SJSA1 (cell line): Measurements from ENCODE around the gene SNRK. TPM values are rescaled to one million over a fixed set of nuclear protein-coding genes. Genes with fewer than 3 reads are reported as not detected.
"Not testable (repeated sequence)": the region's sequence is repeated elsewhere in the genome, so short reads cannot be mapped to it uniquely, and the experiment has no call there.

Experiments
- DNase-seq, 2 experiments: peaks; one replicate each; pipeline ENCODE4 v3.0.0-alpha.2; 2015 to 2020; ENCODE audit warnings: low spot score in 2 of 2, low read depth in 1 of 2
- H3K27ac ChIP-seq: fragments of 250-450 bp; sonication (Bioruptor Pico); 2 replicates; pipeline ENCODE4 v1.5.1; 2020; ENCODE audit warnings: mild to moderate bottlenecking, moderate library complexity
- H3K27me3 ChIP-seq: fragments of 250-450 bp; sonication (Bioruptor Pico); replicated peaks from 2 replicates; pipeline ENCODE4 v1.5.1; 2020; ENCODE audit warnings: mild to moderate bottlenecking, moderate library complexity
- H3K36me3 ChIP-seq: fragments of 250-450 bp; sonication (Bioruptor Pico); 2 replicates; pipeline ENCODE4 v1.5.1; 2020; ENCODE audit warnings: mild to moderate bottlenecking
- H3K4me1 ChIP-seq: fragments of 250-450 bp; sonication (Bioruptor Pico); replicated peaks from 2 replicates; pipeline ENCODE4 v1.6.1; 2021; ENCODE audit warnings: mild to moderate bottlenecking
- H3K4me3 ChIP-seq: fragments of 250-450 bp; sonication (Bioruptor Pico); 2 replicates; pipeline ENCODE4 v1.5.1; 2020; ENCODE audit warnings: mild to moderate bottlenecking
- H3K9me3 ChIP-seq: fragments of 250-450 bp; sonication (Bioruptor Pico); replicated peaks from 2 replicates; pipeline ENCODE4 v1.5.1; 2020; ENCODE audit warnings: mild to moderate bottlenecking
- total RNA-seq: library from RNA; depleted of rRNA; stranded (reverse); fragments of >200 nt; shearing (Covaris generic); gene quantifications from 2 replicates; pipeline ENCODE4 v1.2.3, GENCODE V29; 2014

SNRK gene
- total RNA-seq, 1 experiment from 2014 or later: 14.8 TPM

GRCh38 chr3:43348852-43349574 is 62.7 kb downstream of the SNRK start:
- Histone ChIP-seq H3K4me1 (no peaks in the 10 kb centered on the region), H3K27ac (no peak overlapping the region), H3K27me3 (no peaks in the 10 kb centered on the region), H3K9me3 (peaks cover 3% of the 10 kb centered on the region; the same call in 1 of the 2 replicates), H3K36me3 (peaks cover 35% of the 10 kb centered on the region), H3K4me3 (no peak overlapping the region)
- no peak for DNase-seq

DNA sequence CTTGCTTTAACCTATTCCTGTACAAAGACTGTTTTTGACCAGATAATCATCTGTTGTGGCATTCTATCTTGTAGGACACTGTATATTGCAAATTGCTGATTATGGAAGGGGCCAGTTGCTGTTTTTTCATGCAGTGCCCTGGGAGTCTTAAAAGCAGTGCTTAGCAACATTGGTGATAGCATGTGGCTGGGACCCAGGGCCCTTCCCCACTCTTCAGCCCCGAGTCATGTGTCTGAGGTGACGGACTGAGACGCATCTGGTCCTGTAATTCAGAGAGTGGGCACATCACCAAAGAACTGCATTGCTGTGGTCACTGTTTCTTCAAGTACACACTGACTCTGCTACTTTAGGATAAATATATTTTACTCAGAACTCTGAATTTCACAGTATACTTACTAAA is 63.4 kb downstream of the SNRK start:
- no peak overlapping the region for H3K4me3 ChIP-seq
- no peak overlapping the region for H3K27ac ChIP-seq
- H3K27me3 ChIP-seq: no peaks in the 10 kb centered on the region
- H3K4me1 ChIP-seq: no peaks in the 10 kb centered on the region
- peaks cover 35% of the 10 kb centered on the region for H3K36me3 ChIP-seq
- DNase-seq: no peak
- peaks cover 3% of the 10 kb centered on the region; the same call in 1 of the 2 replicates for H3K9me3 ChIP-seq

DNA sequence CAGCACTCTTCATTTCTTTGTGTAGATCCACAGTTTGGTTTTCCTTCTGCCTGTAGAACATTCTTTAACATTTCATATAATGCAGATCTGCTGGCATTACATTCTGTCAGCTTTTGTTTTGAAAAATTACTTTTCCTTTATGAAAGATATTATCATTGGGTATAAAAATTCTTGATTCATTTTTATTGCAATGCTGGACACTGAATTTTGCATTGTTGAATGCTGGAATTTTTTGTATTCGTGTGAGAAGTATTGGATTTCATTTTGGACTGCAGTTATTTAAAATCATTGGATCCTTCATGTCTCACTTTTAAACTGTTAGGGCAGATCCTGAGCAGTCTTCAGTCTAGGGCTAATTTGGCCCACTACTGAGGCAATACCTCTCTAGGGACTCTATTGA is 67.1 kb downstream of the SNRK start:
- DNase-seq: no peak
- Histone ChIP-seq H3K27ac (no peak overlapping the region), H3K27me3 (no peaks in the 10 kb centered on the region), H3K9me3 (peaks cover 3% of the 10 kb centered on the region), H3K36me3 (peaks cover 19% of the 10 kb centered on the region), H3K4me1 (no peaks in the 10 kb centered on the region), H3K4me3 (no peak overlapping the region)

- H3K27ac ChIP-seq: no peak overlapping the region
- peaks cover 3% of the 10 kb centered on the region for H3K9me3 ChIP-seq
- H3K27me3 ChIP-seq: no peaks in the 10 kb centered on the region
- no peak overlapping the region for H3K4me3 ChIP-seq
- peaks cover 12% of the 10 kb centered on the region for H3K36me3 ChIP-seq
- DNase-seq: no peak
- no peaks in the 10 kb centered on the region for H3K4me1 ChIP-seq
These were observed 67.8 kb downstream of the SNRK start for GRCh38 chr3:43353923-43354670.

DNA sequence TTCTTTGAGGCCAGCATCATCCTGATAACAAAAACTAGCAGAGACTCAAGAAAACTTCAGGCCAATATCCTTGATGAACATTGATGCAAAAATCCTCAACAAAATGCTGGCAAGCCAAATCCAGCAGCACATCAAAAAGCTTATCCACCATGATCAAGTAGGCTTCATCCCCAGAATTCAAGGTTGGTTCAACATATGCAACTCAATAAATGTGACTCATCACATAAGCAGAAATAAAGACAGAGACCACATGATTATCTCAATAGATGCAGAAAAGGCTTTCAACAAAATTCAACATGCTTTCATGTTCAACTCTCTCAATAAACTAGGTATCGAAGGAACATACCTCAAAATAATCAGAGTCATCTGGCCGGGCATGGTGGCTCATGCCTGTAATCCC is 69.7 kb downstream of the SNRK start:
- not testable (repeated sequence) for H3K4me1 ChIP-seq, H3K4me3 ChIP-seq, H3K27ac ChIP-seq, H3K9me3 ChIP-seq, H3K27me3 ChIP-seq, DNase-seq, H3K36me3 ChIP-seq

DNA sequence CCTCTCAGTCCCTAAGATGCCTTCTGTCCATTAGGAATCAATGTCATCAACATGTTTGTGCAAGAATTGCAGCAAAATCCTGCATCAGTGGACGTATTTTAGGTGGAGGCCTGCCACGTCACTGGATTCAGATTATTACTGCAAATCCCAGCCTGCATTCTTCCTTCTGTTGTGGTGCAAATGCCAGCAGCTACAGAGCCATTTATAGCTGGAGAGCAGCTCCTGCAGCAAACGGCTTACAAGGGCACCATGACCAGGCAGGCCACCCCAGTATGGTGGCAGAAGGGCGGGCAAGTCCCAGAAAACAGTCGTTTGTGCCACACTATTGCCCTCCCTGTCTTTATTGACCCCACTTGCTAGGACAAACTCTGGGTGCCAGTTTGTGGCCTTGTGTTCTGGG is 74.7 kb downstream of the SNRK start:
- Histone ChIP-seq H3K27ac (no peak overlapping the region), H3K27me3 (no peaks in the 10 kb centered on the region), H3K4me1 (no peaks in the 10 kb centered on the region), H3K4me3 (no peak overlapping the region), H3K9me3 (no peaks in the 10 kb centered on the region; the same call in 1 of the 2 replicates), H3K36me3 (no peaks in the 10 kb centered on the region)
- DNase-seq: no peak

DNA sequence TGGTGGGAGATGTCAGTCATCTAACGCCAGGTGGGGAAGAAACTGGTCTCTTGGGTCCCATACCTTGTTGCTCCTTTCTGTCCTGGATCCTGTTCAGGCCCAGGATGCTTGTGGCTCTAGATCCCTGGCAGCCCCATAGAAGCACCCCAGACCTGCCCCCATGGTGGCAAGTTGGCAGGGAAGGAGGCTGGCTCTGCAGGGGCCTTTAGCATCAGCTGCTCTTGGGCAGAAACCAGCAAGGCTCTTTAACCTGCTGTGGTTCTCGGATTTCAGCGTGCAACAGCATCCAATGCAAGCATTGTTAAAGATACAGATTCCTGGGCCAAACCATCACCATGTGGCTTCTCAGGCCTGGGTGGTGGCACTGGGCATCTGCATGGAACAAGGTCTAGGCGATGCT is 75.8 kb downstream of the SNRK start:
- Histone ChIP-seq H3K9me3 (no peaks in the 10 kb centered on the region), H3K27me3 (no peaks in the 10 kb centered on the region), H3K4me1 (no peaks in the 10 kb centered on the region), H3K27ac (no peak overlapping the region), H3K36me3 (no peaks in the 10 kb centered on the region), H3K4me3 (no peak overlapping the region)
- DNase-seq: no peak

DNA sequence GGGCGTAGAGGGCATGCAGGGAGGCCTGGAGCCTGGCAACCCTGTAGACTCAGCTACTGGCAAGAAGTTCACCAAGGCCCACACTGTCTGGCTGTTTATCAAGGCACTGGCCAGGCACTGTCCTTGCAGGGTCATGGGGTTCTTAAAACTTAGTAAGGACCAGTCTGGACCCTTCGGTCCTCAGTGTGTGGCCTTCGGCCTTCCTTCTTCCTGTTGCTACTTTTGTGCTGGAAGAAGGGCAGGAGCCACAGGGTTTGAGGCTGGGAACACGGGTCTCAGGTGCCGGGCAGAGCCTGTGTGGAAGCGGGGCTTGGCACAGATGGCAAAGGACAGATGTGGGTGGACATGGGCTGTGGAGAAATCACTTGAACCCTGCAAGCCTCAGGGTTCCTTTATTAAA is 76.6 kb downstream of the SNRK start:
- Histone ChIP-seq H3K4me1 (no peaks in the 10 kb centered on the region), H3K4me3 (no peak overlapping the region), H3K27me3 (no peaks in the 10 kb centered on the region), H3K27ac (no peak overlapping the region), H3K36me3 (no peaks in the 10 kb centered on the region), H3K9me3 (no peaks in the 10 kb centered on the region)
- no peak for DNase-seq

DNA sequence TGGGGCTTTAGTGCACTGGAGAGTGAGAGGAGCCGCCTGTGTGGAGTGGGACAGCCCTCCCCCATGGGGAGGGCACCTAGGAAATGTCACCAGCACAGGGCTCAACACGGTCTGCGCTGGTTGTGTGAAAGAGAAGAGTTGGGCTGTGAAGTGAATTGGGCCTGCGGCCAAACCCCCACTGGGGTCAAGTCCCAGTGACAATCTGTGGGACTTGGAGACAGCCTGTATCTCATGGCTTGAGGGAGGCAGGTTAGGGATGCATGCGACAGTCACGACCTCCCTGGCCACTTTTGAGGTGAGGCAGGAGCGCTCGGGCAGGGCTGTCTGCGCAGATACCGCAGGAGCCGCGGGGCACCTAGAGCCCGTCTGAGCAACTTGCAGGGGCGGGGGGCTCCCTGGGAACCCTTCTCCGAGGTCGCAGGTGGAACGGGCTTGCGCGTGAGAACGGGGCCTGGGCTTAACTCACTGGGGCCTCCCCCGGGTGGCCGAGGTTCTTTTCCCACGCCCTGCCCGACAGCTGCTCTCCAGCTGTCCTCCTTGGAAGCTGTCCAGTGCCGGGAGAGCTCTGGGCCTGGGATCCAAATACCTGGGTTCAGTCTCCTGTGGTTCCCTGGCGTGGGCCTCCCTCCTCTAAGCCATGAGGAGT is 77.4 kb downstream of the SNRK start:
- H3K4me3 ChIP-seq: no peak overlapping the region
- DNase-seq: no peak
- H3K27ac ChIP-seq: no peak overlapping the region
- no peaks in the 10 kb centered on the region for H3K27me3 ChIP-seq
- H3K9me3 ChIP-seq: no peaks in the 10 kb centered on the region
- no peaks in the 10 kb centered on the region for H3K36me3 ChIP-seq
- H3K4me1 ChIP-seq: no peaks in the 10 kb centered on the region

DNA sequence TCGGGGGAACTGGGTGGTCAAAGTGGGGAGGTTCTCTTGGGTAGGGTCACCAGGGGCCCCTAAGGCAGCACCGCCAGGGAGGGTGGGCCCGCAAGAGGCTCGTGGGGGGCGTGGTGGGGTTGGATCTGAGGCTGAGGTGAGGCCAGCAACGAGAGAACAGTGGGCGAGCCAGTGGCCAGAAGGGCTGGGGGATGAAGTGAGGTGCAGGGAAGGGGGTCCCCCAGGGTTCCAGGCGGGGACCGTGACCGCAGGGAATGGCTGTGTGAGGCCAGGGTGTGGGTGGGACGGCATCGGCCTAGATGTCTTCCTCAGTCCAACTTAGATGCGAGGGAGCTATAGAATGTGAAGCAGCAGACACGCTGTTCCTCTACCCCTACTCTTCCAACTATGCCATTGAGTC is 78.2 kb downstream of the SNRK start:
- Histone ChIP-seq H3K27ac (no peak overlapping the region), H3K9me3 (no peaks in the 10 kb centered on the region), H3K36me3 (no peaks in the 10 kb centered on the region), H3K4me1 (no peaks in the 10 kb centered on the region), H3K27me3 (no peaks in the 10 kb centered on the region), H3K4me3 (no peak overlapping the region)
- no peak for DNase-seq

DNA sequence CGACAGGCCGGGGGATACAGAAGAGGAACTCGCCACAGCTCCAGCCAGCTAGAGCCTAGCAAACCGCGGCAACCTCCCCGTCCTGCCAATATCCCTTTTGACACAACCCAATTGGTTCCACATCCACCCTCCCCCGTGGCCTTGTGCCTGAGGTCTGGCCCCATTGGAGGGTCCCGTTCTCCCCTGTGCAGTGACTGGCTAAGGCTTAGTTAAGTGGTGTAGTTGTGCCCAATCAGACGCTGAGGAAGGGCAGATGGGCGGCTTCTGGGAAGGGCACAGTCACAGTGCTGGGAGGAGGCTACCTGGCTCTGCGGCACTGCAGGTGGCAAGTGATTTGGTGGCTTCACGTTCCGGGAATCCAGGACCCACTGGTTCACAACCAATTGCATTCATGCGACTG is 78.6 kb downstream of the SNRK start:
- H3K27me3 ChIP-seq: no peaks in the 10 kb centered on the region
- no peaks in the 10 kb centered on the region for H3K9me3 ChIP-seq
- no peak for DNase-seq
- H3K4me3 ChIP-seq: no peak overlapping the region
- H3K4me1 ChIP-seq: no peaks in the 10 kb centered on the region
- no peak overlapping the region for H3K27ac ChIP-seq
- no peaks in the 10 kb centered on the region for H3K36me3 ChIP-seq

DNA sequence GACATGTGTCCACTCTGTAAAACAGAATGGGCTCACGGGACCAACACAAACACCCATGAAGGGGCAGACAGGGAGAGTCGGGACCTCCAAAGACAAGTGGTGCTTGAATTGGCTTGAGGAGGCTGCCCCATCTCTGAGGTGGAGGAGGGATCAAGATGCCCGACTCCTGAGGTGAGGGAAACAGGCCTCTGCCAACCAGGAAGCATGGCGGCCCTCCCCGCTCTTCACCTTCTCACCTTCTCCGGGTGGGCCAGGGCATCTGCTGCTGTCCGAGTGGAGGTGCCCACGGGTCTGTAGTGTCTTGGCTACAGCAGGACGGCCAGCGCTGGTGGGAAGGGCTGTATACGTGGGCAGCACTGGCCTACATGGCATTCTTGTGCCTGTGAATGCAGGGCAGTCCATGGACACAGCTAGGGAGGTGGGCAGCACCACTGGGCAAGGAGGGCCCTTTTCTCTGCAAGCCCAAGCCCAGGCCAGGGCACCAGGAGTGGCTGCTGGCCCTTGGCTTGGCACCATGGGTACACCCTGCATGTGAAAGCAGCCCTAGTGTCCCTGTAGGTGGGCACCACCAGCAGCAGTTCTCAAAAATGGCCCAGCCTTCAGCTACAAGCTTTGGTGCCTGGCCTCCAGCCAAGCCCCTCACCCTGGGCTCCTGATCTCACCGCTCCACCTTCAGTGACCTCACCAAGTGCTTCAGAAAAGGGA is 79.4 kb downstream of the SNRK start:
- Histone ChIP-seq H3K9me3 (no peaks in the 10 kb centered on the region), H3K4me1 (no peaks in the 10 kb centered on the region), H3K4me3 (no peak overlapping the region), H3K36me3 (no peaks in the 10 kb centered on the region), H3K27ac (no peak overlapping the region), H3K27me3 (no peaks in the 10 kb centered on the region)
- no peak for DNase-seq

GRCh38 chr3:43366481-43366880 is 80.1 kb downstream of the SNRK start:
- no peak for DNase-seq
- no peaks in the 10 kb centered on the region for H3K4me1 ChIP-seq
- no peaks in the 10 kb centered on the region for H3K27me3 ChIP-seq
- H3K27ac ChIP-seq: no peak overlapping the region
- no peaks in the 10 kb centered on the region for H3K36me3 ChIP-seq
- no peaks in the 10 kb centered on the region for H3K9me3 ChIP-seq
- no peak overlapping the region for H3K4me3 ChIP-seq

DNA sequence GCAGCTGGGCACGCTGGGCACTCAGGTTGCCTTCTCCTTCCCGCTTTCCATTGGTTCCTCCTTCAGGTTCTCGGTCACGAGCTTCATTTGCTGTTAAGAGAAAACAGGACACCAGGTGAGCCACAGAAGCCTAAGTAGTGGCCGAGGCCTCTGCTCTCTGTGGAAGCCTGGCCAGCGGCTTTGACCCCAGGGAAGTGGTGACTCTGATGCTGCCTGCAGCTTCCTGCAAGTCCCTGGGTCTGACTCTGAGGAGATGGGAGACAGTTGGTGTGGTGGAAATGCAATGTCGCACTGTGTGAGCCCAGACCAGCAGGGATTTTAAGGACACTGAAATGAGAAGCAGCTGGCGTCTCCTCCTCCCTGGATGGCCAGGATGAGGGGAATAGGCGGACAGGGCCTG is 80.5 kb downstream of the SNRK start:
- no peaks in the 10 kb centered on the region for H3K27me3 ChIP-seq
- no peaks in the 10 kb centered on the region for H3K4me1 ChIP-seq

More for the DNA sequence above, 80.5 kb downstream of the SNRK start:
- Histone ChIP-seq H3K4me3 (no peak overlapping the region), H3K27ac (no peak overlapping the region), H3K36me3 (no peaks in the 10 kb centered on the region), H3K9me3 (no peaks in the 10 kb centered on the region)
- DNase-seq: no peak
